SK-N-MC (cell line): ENCODE results near the gene CADPS2.

Experiments
- EZH2 ChIP-seq: fragments of 200-600 bp; sonication (generic); IDR thresholded peaks from one replicate; pipeline ENCODE4 v1.6.1; 2017; ENCODE audit warnings: antibody characterized with exemption
- FOXP2 ChIP-seq: optimal IDR thresholded peaks from 2 replicates; pipeline ENCODE3; 2011; ENCODE audit warnings: mild to moderate bottlenecking, moderate library complexity; ENCODE audit not compliant: insufficient read depth; ENCODE audit errors: extremely low read length, control extremely low read depth
- POLR2AphosphoS5 ChIP-seq: IDR thresholded peaks from 2 replicates; pipeline ENCODE4 v1.6.1; 2012; ENCODE audit warnings: mild to moderate bottlenecking, low read depth, low read length, borderline replicate concordance

DNA sequence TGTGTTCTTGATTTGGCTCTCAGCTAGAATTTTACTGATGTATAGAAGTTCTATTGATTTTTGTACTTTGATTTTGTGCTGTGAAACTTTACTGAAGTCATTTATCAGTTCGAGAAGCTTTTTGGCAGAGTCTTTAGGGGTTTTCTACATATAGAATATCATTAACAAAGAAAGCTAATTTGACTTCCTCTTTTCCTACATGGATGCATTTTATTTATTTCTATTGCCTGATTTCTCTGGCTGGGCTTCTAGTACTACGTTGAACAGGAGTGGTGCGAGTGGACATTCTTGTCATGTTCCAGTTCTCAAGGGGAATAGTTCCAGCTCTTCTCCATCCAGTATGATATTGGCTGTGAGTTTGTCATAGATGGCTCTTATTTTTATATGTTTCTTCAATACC, 252.8 kb downstream of the CADPS2 start:
- no peak for TF ChIP-seq POLR2AphosphoS5
- no peak for TF ChIP-seq FOXP2
- no peak for TF ChIP-seq EZH2
